C4-2B (cell line): ENCODE data around the gene USH2A.

ENCODE experiments used
- H3K27ac ChIP-seq: fragments of 450-650 bp; 2 replicates; pipeline ENCODE4 v1.5.1; 2017
- ZFX ChIP-seq: fragments of 450-650 bp; IDR thresholded peaks from 2 replicates; pipeline ENCODE4 v1.6.1; 2017
- TF ChIP-seq, protein P1 (sequence below): fragments of 450-650 bp; conservative IDR thresholded peaks from 2 replicates; pipeline ENCODE4 v1.5.1; 2017; ENCODE audit warnings: mild to moderate bottlenecking

USH2A gene

DNA sequence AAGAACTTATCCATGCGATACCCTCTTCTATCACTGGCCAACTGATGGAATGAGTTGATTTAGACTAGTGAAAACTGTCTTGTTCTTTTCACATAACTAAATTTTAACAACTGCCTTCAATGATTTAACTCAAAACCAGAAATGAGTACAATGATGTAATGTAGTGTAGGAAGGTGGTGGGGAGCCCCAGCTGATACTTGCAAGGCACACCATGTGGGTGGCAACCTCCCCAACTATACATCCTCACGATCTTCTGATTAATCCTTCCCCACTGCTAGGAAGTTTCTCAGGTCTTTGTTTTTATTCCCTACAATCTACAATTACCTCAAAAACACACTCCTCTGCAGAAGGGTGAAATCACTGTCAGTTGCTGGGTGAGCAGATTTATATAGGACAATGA, 755.5 kb downstream of the USH2A start:
- TF ChIP-seq, protein P1, sequence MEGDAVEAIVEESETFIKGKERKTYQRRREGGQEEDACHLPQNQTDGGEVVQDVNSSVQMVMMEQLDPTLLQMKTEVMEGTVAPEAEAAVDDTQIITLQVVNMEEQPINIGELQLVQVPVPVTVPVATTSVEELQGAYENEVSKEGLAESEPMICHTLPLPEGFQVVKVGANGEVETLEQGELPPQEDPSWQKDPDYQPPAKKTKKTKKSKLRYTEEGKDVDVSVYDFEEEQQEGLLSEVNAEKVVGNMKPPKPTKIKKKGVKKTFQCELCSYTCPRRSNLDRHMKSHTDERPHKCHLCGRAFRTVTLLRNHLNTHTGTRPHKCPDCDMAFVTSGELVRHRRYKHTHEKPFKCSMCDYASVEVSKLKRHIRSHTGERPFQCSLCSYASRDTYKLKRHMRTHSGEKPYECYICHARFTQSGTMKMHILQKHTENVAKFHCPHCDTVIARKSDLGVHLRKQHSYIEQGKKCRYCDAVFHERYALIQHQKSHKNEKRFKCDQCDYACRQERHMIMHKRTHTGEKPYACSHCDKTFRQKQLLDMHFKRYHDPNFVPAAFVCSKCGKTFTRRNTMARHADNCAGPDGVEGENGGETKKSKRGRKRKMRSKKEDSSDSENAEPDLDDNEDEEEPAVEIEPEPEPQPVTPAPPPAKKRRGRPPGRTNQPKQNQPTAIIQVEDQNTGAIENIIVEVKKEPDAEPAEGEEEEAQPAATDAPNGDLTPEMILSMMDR: no peak
- TF ChIP-seq ZFX: no peak
- no peak overlapping the region for H3K27ac ChIP-seq

DNA sequence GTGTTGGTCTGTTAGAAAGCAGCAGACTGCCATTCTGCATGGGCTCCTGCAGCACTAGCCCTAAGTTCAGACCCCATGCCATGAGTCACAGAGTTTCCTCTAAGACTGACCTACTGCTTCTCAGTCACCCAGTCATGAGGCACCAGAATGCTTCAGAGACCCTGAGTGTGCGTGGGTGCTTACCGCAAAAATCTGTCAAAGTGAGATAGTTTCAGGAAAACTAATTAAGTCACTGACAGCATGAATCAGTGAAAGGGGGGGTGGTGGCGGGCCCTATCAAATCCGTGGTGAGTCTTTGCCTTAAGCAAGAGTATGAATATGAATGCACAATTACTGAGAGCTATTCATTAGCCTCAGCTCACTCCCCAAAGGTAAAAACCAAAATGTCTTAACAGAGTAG, 758.0 kb downstream of the USH2A start:
- H3K27ac ChIP-seq: no peak overlapping the region
- TF ChIP-seq, protein P1: no peak
- no peak for TF ChIP-seq ZFX

DNA sequence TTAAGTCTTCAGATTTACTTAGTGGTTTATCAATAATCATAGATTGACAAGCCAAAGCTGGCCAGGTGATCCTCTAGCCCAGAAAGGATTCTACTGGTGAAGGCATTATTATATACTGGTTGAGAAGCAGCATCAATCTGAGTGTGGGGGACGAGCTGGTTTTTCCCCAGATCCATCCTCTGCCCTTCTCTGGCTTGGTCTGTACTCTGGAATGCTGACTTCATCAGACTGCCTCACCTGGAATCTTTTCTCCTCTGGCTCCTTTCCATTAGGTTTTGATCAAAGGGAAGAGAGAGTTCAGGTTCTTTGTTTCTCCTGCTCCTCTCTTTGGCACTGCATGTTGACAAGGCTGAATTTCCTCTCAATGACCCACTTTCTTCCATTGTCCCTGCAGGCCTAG, 762.2 kb downstream of the USH2A start:
- no peak overlapping the region for H3K27ac ChIP-seq
- TF ChIP-seq ZFX: no peak
- TF ChIP-seq, protein P1: no peak

DNA sequence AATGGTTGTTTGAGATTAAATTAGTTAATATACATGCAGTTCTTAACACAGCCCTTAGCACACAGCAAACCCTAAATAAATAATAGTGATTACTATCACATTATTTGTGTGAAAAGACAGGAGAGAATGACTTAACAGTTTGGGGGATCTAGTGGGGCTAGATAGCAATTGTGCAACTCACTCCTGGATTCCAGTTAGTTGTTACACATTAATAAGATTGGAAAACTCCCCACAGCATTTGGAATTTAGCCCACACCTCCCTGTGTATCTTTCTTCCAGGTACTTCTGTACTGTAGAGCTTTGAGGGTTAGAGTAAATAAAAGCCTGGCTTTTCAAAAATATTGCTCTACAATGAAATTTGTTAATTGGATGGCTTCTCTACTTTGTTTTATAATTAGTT, 763.0 kb downstream of the USH2A start:
- TF ChIP-seq, protein P1: no peak
- no peak for TF ChIP-seq ZFX
- no peak overlapping the region for H3K27ac ChIP-seq

DNA sequence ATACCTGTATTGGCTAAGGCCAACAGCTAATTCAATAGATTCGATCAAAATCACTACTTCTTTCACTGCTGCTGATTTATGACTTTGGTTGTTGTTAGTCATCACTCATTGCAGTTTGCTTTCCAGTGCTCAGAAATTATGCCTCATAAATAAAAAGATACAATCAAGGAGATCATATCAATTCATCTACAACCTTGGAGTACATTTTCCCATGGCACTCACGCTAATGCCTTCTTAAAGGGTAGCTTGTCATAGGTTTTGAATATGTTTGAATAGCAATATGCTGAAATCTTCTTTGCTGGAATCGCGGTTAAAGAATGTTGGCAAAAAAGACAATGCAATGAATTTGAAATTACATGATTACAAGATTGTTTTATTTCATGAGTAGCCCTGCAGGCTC, 766.2 kb downstream of the USH2A start:
- TF ChIP-seq, protein P1: no peak
- no peak for TF ChIP-seq ZFX
- H3K27ac ChIP-seq: no peak overlapping the region

DNA sequence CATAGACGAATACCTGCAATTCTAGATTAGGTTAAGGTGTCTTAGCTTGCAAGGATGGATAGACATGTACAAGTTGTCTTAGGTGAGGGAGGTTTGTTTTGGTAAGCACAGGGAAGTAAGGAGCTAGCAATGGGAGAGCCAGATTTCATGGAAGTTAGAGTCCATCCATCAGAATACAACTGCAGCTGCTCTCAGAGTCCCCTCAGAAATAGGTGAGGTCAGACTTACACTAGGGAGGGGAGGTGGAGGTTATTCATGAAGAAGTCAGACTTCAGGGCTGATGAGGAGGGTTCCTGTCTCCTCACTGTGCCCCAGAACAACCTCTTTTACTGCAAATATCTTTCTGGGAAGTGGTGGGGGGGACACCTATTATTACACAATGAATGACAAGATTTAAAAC, 770.9 kb downstream of the USH2A start:
- no peak overlapping the region for H3K27ac ChIP-seq
- TF ChIP-seq ZFX: no peak
- TF ChIP-seq, protein P1: no peak

DNA sequence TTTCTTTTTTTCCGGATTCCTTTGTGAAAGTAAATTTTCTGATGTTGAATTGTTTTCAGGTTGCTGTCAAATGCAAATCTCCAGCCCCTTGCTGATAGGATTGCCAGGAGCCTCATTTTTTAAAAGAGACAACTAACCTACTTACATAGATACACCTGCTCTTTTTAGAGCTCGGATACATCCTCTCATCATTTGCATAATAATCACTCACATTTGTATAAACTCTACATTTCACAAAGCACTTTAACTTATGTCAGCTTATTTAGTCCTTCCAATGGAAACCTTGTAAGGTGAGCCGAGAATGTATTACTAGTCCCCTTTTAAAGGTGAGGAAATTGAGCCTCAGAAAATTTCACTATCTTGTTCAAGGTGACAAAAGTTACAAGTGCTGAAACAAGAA, 771.4 kb downstream of the USH2A start:
- TF ChIP-seq, protein P1: no peak
- no peak for TF ChIP-seq ZFX
- no peak overlapping the region for H3K27ac ChIP-seq
